K562 (cell line): ENCODE data around the gene AMIGO1. TPM values are rescaled to one million over a fixed set of nuclear protein-coding genes. Genes with fewer than 3 reads are reported as not detected.

Source experiments
- ATF7 ChIP-seq: fragments of 450-650 bp; IDR thresholded peaks from 2 replicates; pipeline ENCODE4 v1.7.1; 2014; ENCODE audit warnings: mild to moderate bottlenecking, moderate library complexity
- CBX8 ChIP-seq: fragments of 200-600 bp; sonication (generic); IDR thresholded peaks from 2 replicates; pipeline ENCODE4 v1.6.1; 2012; ENCODE audit warnings: borderline replicate concordance, mixed run types, low read depth, mild to moderate bottlenecking, moderate library complexity, mixed read lengths, low read length, control low read depth, inconsistent platforms; ENCODE audit not compliant: poor library complexity, severe bottlenecking; ENCODE audit errors: extremely low read depth
- CTCF ChIP-seq, 3 experiments: IDR thresholded peaks in 2 of 3; conservative IDR thresholded peaks in 1 of 3; 2 replicates each; pipeline ENCODE4 v1.5.1; 2011 to 2012; ENCODE audit warnings: low read length in 3 of 3, mild to moderate bottlenecking in 3 of 3, control low read depth in 2 of 3, improper control_type of control experiment in 1 of 3, inconsistent platforms in 1 of 3, low read depth in 1 of 3, mixed read lengths in 1 of 3, moderate library complexity in 1 of 3; ENCODE audit not compliant: insufficient read depth in 2 of 3
- FOXK1 ChIP-seq: sonication (generic); formaldehyde crosslinking; IDR thresholded peaks from 2 replicates; pipeline ENCODE4 v1.8.0; 2022; ENCODE audit warnings: missing genetic modification reagents, mild to moderate bottlenecking, borderline replicate concordance
- MBD1 ChIP-seq: fragments of 250-450 bp; sonication (Bioruptor Pico); IDR thresholded peaks from 2 replicates; pipeline ENCODE4 v1.8.0; 2022; ENCODE audit warnings: inconsistent platforms
- MCM7 ChIP-seq, 2 experiments: fragments of 450-650 bp; IDR thresholded peaks; 2 replicates each; pipeline ENCODE4 v1.6.1; 2016 to 2018
- MLX ChIP-seq, 2 experiments: fragments of 450-650 bp in 1 of 2; sonication (generic) in 1 of 2; formaldehyde crosslinking; conservative IDR thresholded peaks; 2 replicates each; pipeline versions ENCODE4 v1.4.0 to v1.8.1; 2020 to 2022; ENCODE audit warnings: mild to moderate bottlenecking in 1 of 2, missing genetic modification reagents in 1 of 2
- NR2C1 ChIP-seq, 2 experiments: fragments of 450-650 bp; IDR thresholded peaks; 2 replicates each; pipeline ENCODE4 v1.6.1; 2017; ENCODE audit warnings: mild to moderate bottlenecking in 2 of 2, antibody characterized with exemption in 1 of 2, inconsistent platforms in 1 of 2, missing compliant biosample characterization in 1 of 2, missing genetic modification characterization in 1 of 2
- PHF20 ChIP-seq: fragments of 450-650 bp; IDR thresholded peaks from 2 replicates; pipeline ENCODE4 v1.6.1; 2018; ENCODE audit not compliant: partially characterized antibody
- RHOXF2B ChIP-seq: fragments of 250-450 bp; sonication (Bioruptor Pico); conservative IDR thresholded peaks from 2 replicates; pipeline ENCODE4 v1.5.1; 2021
- SP2 ChIP-seq: IDR thresholded peaks from 2 replicates; pipeline ENCODE4 v1.6.1; 2011; ENCODE audit warnings: mild to moderate bottlenecking, low read depth, low read length, moderate library complexity; ENCODE audit not compliant: poor library complexity, severe bottlenecking; ENCODE audit errors: extremely low read depth
- TCF3 ChIP-seq: sonication (generic); formaldehyde crosslinking; IDR thresholded peaks from 2 replicates; pipeline ENCODE4 v1.4.0; 2020; ENCODE audit warnings: mild to moderate bottlenecking, missing genetic modification reagents
- ZBTB5 ChIP-seq: fragments of 450-650 bp; IDR thresholded peaks from 2 replicates; pipeline ENCODE4 v1.6.1; 2017; ENCODE audit warnings: antibody characterized with exemption
- polyA plus RNA-seq, 8 experiments: library from polyadenylated mRNA; depleted of rRNA in 4 of 8; stranded (reverse) in 5 of 8; unstranded in 3 of 8; fragments of >200 nt; fragmentation: Nextera tagmentation in 2 of 8; fragmentation: Illumina TruSeq in 1 of 8; extraction: Ambion mirVana in 2 of 8; extraction: Trizol in 1 of 8; gene quantifications; 2 replicates each; pipeline versions ENCODE4 v1.2.1 to v1.2.3, GENCODE V29; 2011 to 2014; ENCODE audit warnings: inconsistent platforms in 1 of 8, missing spikeins in 1 of 8
- total RNA-seq, 7 experiments: library from RNA; depleted of rRNA in 6 of 7; stranded (reverse); fragments of >200 nt in 6 of 7; fragmentation: Illumina TruSeq in 2 of 7; extraction: Trizol in 2 of 7; gene quantifications; 2 replicates each; pipeline versions ENCODE4 v1.2.1 to v1.2.3, GENCODE V29; 2011 to 2021; ENCODE audit warnings: low replicate concordance in 1 of 7
- TF ChIP-seq, protein P1 (sequence below): IDR thresholded peaks from 2 replicates; pipeline ENCODE4 v1.6.1; 2011; ENCODE audit not compliant: insufficient read length; ENCODE audit errors: extremely low read depth

AMIGO1 gene
- total and polyA plus RNA-seq, 9 of the 15 experiments (the other 6 are each of a cell fraction or from before 2014, with no cell fraction given): 0.24 to 1.0 (median 0.54) TPM

DNA sequence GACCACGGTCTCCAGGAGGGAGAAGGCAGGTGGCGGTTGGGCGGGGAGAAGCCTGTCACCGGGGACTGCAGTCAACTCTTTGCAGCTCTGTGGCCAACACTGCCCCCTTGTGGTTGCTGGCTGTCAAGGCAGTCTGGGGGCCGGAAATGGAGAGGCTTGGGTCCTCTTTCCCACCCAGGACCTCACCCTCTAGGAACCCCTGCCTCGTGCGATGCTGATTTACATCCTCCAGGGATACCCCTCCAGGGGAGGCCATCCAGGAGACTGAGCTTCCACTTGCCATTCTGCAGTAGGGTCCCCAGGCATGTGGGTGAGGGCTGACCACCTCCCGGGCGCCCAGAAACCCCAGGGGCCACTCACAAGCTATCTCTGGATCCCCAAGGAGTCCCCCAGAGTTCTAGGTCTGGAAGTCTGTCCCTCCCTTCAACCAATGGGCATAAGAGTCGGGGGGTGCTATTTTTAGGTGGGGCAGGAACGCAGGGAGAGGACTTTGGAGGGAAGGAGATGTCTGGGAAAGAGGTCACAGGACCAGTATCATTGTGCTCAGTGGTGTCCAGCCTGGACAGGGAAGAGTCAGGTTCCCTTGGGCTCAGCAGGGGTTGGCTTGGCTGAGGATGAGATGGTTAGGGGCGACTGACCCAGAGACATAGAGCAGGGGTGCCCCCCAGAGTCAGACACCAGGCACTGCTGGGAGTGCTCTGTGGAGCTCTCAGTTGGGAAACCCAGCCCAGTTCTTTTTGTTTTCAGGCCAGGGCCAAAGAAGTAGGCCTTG is 23.0 kb upstream of the AMIGO1 start (continued):
- no peak for TF ChIP-seq CBX8
- no peak for TF ChIP-seq SP2
- TF ChIP-seq RHOXF2B (CRISPR knock-in tag): 0 out of 2 replicates have a peak, but pooled peaks have one; percentile 11
- TF ChIP-seq CTCF (IDR thresholded peaks at IDR 0.05 in 2 of 3, conservative IDR thresholded peaks at IDR 0.05 in 1 of 3; ENCODE audit: insufficient read depth in 2 of 3, low read depth in 1 of 3, low read length in 3 of 3): peak; percentile 97 to 99 (median 97)
- no peak for TF ChIP-seq MBD1 (CRISPR knock-in tag)
- TF ChIP-seq NR2C1 (IDR thresholded peaks at IDR 0.05): no peak
- no peak for TF ChIP-seq NR2C1 (tag; IDR thresholded peaks at IDR 0.05)
- TF ChIP-seq FOXK1: peak; percentile 82; the same call in 1 of the 2 replicates
- TF ChIP-seq MCM7 (IDR thresholded peaks at IDR 0.05): no peak
- TF ChIP-seq, protein P1, sequence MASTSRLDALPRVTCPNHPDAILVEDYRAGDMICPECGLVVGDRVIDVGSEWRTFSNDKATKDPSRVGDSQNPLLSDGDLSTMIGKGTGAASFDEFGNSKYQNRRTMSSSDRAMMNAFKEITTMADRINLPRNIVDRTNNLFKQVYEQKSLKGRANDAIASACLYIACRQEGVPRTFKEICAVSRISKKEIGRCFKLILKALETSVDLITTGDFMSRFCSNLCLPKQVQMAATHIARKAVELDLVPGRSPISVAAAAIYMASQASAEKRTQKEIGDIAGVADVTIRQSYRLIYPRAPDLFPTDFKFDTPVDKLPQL: no peak
- peak; percentile 7 for TF ChIP-seq PHF20
- TF ChIP-seq ATF7: no peak
- TF ChIP-seq TCF3 (CRISPR knock-in tag): no peak
- no peak for TF ChIP-seq ZBTB5
- TF ChIP-seq MLX (CRISPR knock-in tag; conservative IDR thresholded peaks at IDR 0.05): no peak
